ENCODE data around the gene PKP1.

DNA sequence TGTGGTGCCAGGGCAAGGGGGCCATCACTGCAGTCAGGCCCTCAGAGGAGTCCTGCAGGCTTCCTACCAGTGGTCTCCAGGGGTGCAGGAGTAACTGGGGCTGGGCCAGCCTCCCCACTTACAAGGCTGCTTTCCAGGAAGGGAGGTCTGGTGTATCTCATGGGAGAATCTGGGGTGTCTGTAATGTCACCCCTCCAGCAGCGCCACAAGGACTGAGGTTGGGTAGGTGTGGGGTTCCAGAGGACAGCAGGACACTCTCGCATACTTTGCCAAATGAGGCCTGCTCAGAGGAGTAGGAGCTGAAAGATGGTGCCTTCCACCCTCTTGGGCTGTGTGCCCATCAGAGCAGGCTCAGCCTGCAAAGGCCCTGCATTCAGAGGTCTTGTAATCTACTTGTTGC lies 47.2 kb downstream of the PKP1 start:
- TF ChIP-seq, protein P1, sequence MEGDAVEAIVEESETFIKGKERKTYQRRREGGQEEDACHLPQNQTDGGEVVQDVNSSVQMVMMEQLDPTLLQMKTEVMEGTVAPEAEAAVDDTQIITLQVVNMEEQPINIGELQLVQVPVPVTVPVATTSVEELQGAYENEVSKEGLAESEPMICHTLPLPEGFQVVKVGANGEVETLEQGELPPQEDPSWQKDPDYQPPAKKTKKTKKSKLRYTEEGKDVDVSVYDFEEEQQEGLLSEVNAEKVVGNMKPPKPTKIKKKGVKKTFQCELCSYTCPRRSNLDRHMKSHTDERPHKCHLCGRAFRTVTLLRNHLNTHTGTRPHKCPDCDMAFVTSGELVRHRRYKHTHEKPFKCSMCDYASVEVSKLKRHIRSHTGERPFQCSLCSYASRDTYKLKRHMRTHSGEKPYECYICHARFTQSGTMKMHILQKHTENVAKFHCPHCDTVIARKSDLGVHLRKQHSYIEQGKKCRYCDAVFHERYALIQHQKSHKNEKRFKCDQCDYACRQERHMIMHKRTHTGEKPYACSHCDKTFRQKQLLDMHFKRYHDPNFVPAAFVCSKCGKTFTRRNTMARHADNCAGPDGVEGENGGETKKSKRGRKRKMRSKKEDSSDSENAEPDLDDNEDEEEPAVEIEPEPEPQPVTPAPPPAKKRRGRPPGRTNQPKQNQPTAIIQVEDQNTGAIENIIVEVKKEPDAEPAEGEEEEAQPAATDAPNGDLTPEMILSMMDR (IDR thresholded peaks at IDR 0.05; ENCODE audit: low read length), result no peak
- no peak for TF ChIP-seq EZH2 (optimal IDR thresholded peaks at IDR 0.05; ENCODE audit: low read depth, low read length)

All from MM.1S (cell line).